ENCODE measurements around the gene OGFOD1. TPM values are rescaled to one million over a fixed set of nuclear protein-coding genes. Genes with fewer than 3 reads are reported as not detected.
"Not testable (repeated sequence)": the region's sequence is repeated elsewhere in the genome, so short reads cannot be mapped to it uniquely, and the experiment has no call there.

OGFOD1 gene
- total RNA-seq, 3 donors from 2014 or later = 99.3 to 108 (median 101) TPM

- Mint-ChIP-seq H3K27me3 (ENCODE audit: low read depth) (no peaks in the 10 kb centered on the region), H3K9me3 (no peaks in the 10 kb centered on the region), H3K4me3 (no peak overlapping the region), H3K36me3 (ENCODE audit: insufficient read depth) (peaks cover 37% of the 10 kb centered on the region), H3K4me1 (ENCODE audit: low read depth) (peaks cover 9% of the 10 kb centered on the region)
- DNase-seq (no peak), ATAC-seq (peak in 1 of 2 donors; percentile 18)
Measured at GRCh38 chr16:56479469-56479868, 28.1 kb downstream of the OGFOD1 start.

- no peak for ATAC-seq
- DNase-seq = no peak
- Mint-ChIP-seq H3K4me1 (ENCODE audit: low read depth) (peaks cover 9% of the 10 kb centered on the region), H3K4me3 (no peak overlapping the region), H3K27me3 (ENCODE audit: low read depth) (no peaks in the 10 kb centered on the region), H3K9me3 (no peaks in the 10 kb centered on the region), H3K36me3 (ENCODE audit: insufficient read depth) (peaks cover 31% of the 10 kb centered on the region)
Measured at GRCh38 chr16:56480776-56481467, 29.6 kb downstream of the OGFOD1 start.

GRCh38 chr16:56481468-56482122, 30.2 kb downstream of the OGFOD1 start:
- peaks cover 32% of the 10 kb centered on the region for H3K36me3 Mint-ChIP-seq (ENCODE audit: insufficient read depth)
- no peak for DNase-seq
- no peak for ATAC-seq
- no peak overlapping the region for H3K4me3 Mint-ChIP-seq
- H3K4me1 Mint-ChIP-seq (ENCODE audit: low read depth) = peaks cover 8% of the 10 kb centered on the region
- H3K9me3 Mint-ChIP-seq = no peaks in the 10 kb centered on the region
- H3K27me3 Mint-ChIP-seq (ENCODE audit: low read depth) = no peaks in the 10 kb centered on the region

GRCh38 chr16:56482683-56483236, 31.4 kb downstream of the OGFOD1 start:
- Mint-ChIP-seq H3K4me3 (no peak overlapping the region), H3K4me1 (ENCODE audit: low read depth) (peaks cover under 1% of the 10 kb centered on the region), H3K9me3 (no peaks in the 10 kb centered on the region), H3K36me3 (ENCODE audit: insufficient read depth) (peaks cover 24% of the 10 kb centered on the region), H3K27me3 (ENCODE audit: low read depth) (no peaks in the 10 kb centered on the region)
- no peak for DNase-seq
- no peak for ATAC-seq

- ATAC-seq (no peak), DNase-seq (no peak)
- Mint-ChIP-seq H3K27me3 (ENCODE audit: low read depth) (no peaks in the 10 kb centered on the region), H3K4me3 (no peak overlapping the region), H3K36me3 (ENCODE audit: insufficient read depth) (peaks cover 24% of the 10 kb centered on the region), H3K9me3 (no peaks in the 10 kb centered on the region), H3K4me1 (ENCODE audit: low read depth) (no peaks in the 10 kb centered on the region)
Measured at GRCh38 chr16:56483394-56483793, 32.0 kb downstream of the OGFOD1 start.

- H3K9me3 Mint-ChIP-seq = no peaks in the 10 kb centered on the region
Measured at GRCh38 chr16:56488035-56488434, 36.7 kb downstream of the OGFOD1 start.

GRCh38 chr16:56488868-56489267, 37.5 kb downstream of the OGFOD1 start:
- H3K4me3 Mint-ChIP-seq; H3K27me3 Mint-ChIP-seq (ENCODE audit: low read depth); H3K4me1 Mint-ChIP-seq (ENCODE audit: low read depth); H3K9me3 Mint-ChIP-seq; DNase-seq; ATAC-seq: not testable (repeated sequence)
- peaks cover 26% of the 10 kb centered on the region for H3K36me3 Mint-ChIP-seq (ENCODE audit: insufficient read depth)

More at GRCh38 chr16:56488035-56488434, 36.7 kb downstream of the OGFOD1 start:
- DNase-seq (no peak), ATAC-seq (no peak)
- Mint-ChIP-seq H3K4me1 (ENCODE audit: low read depth) (no peaks in the 10 kb centered on the region), H3K4me3 (no peak overlapping the region), H3K27me3 (ENCODE audit: low read depth) (no peaks in the 10 kb centered on the region), H3K36me3 (ENCODE audit: insufficient read depth) (peaks cover 26% of the 10 kb centered on the region)

- H3K4me1 Mint-ChIP-seq (ENCODE audit: low read depth) = no peaks in the 10 kb centered on the region
- ATAC-seq = no peak
Measured at GRCh38 chr16:56491657-56492261, 40.4 kb downstream of the OGFOD1 start.

GRCh38 chr16:56493126-56493525, 41.8 kb downstream of the OGFOD1 start:
- ATAC-seq (no peak), DNase-seq (no peak)
- Mint-ChIP-seq H3K36me3 (ENCODE audit: insufficient read depth) (peaks cover 36% of the 10 kb centered on the region), H3K4me3 (no peak overlapping the region), H3K9me3 (no peaks in the 10 kb centered on the region), H3K27me3 (ENCODE audit: low read depth) (no peaks in the 10 kb centered on the region), H3K4me1 (ENCODE audit: low read depth) (no peaks in the 10 kb centered on the region)

More at GRCh38 chr16:56491657-56492261, 40.4 kb downstream of the OGFOD1 start:
- no peak for DNase-seq
- H3K4me3 Mint-ChIP-seq = no peak overlapping the region
- H3K27me3 Mint-ChIP-seq (ENCODE audit: low read depth) = no peaks in the 10 kb centered on the region
- no peaks in the 10 kb centered on the region for H3K9me3 Mint-ChIP-seq
- peaks cover 27% of the 10 kb centered on the region for H3K36me3 Mint-ChIP-seq (ENCODE audit: insufficient read depth)

GRCh38 chr16:56493815-56494214, 42.5 kb downstream of the OGFOD1 start:
- Mint-ChIP-seq H3K4me1 (ENCODE audit: low read depth) (no peaks in the 10 kb centered on the region), H3K27me3 (ENCODE audit: low read depth) (no peaks in the 10 kb centered on the region), H3K9me3 (no peaks in the 10 kb centered on the region), H3K36me3 (ENCODE audit: insufficient read depth) (peaks cover 43% of the 10 kb centered on the region), H3K4me3 (no peak overlapping the region)
- no peak for ATAC-seq
- no peak for DNase-seq

GRCh38 chr16:56505181-56505580, 53.8 kb downstream of the OGFOD1 start:
- no peaks in the 10 kb centered on the region for H3K4me1 Mint-ChIP-seq (ENCODE audit: low read depth)
- H3K36me3 Mint-ChIP-seq (ENCODE audit: insufficient read depth) = peaks cover 37% of the 10 kb centered on the region
- H3K27me3 Mint-ChIP-seq (ENCODE audit: low read depth) = no peaks in the 10 kb centered on the region
- DNase-seq (no peak), ATAC-seq (no peak)
- no peak overlapping the region for H3K4me3 Mint-ChIP-seq
- no peaks in the 10 kb centered on the region for H3K9me3 Mint-ChIP-seq

- Mint-ChIP-seq H3K4me1 (ENCODE audit: low read depth) (no peaks in the 10 kb centered on the region), H3K9me3 (no peaks in the 10 kb centered on the region), H3K4me3 (no peak overlapping the region), H3K27me3 (ENCODE audit: low read depth) (no peaks in the 10 kb centered on the region), H3K36me3 (ENCODE audit: insufficient read depth) (peaks cover 42% of the 10 kb centered on the region)
- DNase-seq (no peak), ATAC-seq (no peak)
Measured at GRCh38 chr16:56506941-56507340, 55.6 kb downstream of the OGFOD1 start.

GRCh38 chr16:56510544-56510943, 59.2 kb downstream of the OGFOD1 start:
- Mint-ChIP-seq H3K4me3 (no peak overlapping the region), H3K36me3 (ENCODE audit: insufficient read depth) (peaks cover 34% of the 10 kb centered on the region), H3K9me3 (no peaks in the 10 kb centered on the region), H3K4me1 (ENCODE audit: low read depth) (peaks cover 23% of the 10 kb centered on the region), H3K27me3 (ENCODE audit: low read depth) (no peaks in the 10 kb centered on the region)
- no peak for DNase-seq
- ATAC-seq = no peak

- ATAC-seq = no peak
- Mint-ChIP-seq H3K27me3 (ENCODE audit: low read depth) (no peaks in the 10 kb centered on the region), H3K36me3 (ENCODE audit: insufficient read depth) (peaks cover 23% of the 10 kb centered on the region), H3K9me3 (no peaks in the 10 kb centered on the region), H3K4me1 (ENCODE audit: low read depth) (peaks cover 34% of the 10 kb centered on the region), H3K4me3 (no peak overlapping the region)
- DNase-seq = no peak
Measured at GRCh38 chr16:56512025-56512424, 60.7 kb downstream of the OGFOD1 start.

Measured in activated T-cell treated with anti-CD3 and anti-CD28 coated beads, Interleukin-2, amount 50 U/mL, for 4 hours (primary cell).